K562 (cell line): ENCODE results near the gene MGAT4B.
"Not testable (repeated sequence)": the region's sequence is repeated elsewhere in the genome, so short reads cannot be mapped to it uniquely, and the experiment has no call there.

Source experiments
- CTCF ChIP-seq, 3 experiments: IDR thresholded peaks in 2 of 3; conservative IDR thresholded peaks in 1 of 3; 2 replicates each; pipeline ENCODE4 v1.5.1; 2011 to 2012; ENCODE audit warnings: low read length in 3 of 3, mild to moderate bottlenecking in 3 of 3, control low read depth in 2 of 3, improper control_type of control experiment in 1 of 3, inconsistent platforms in 1 of 3, low read depth in 1 of 3, mixed read lengths in 1 of 3, moderate library complexity in 1 of 3; ENCODE audit not compliant: insufficient read depth in 2 of 3
- CXXC5 ChIP-seq: fragments of 250-450 bp; sonication (Bioruptor Pico); IDR thresholded peaks from 2 replicates; pipeline ENCODE4 v1.8.0; 2022; ENCODE audit warnings: inconsistent platforms, mild to moderate bottlenecking, moderate library complexity
- HMG20A ChIP-seq: fragments of 450-650 bp; formaldehyde crosslinking; conservative IDR thresholded peaks from 2 replicates; pipeline ENCODE4 v1.4.0; 2020; ENCODE audit warnings: mild to moderate bottlenecking, mixed read lengths
- MYBL2 ChIP-seq, 2 experiments: fragments of 450-650 bp in 1 of 2; sonication (generic) in 1 of 2; formaldehyde crosslinking in 1 of 2; IDR thresholded peaks; 2 replicates each; pipeline versions ENCODE4 v1.6.1 to v1.8.1; 2017 to 2022; ENCODE audit warnings: borderline replicate concordance in 1 of 2, inconsistent platforms in 1 of 2, low read depth in 1 of 2, mild to moderate bottlenecking in 1 of 2, missing genetic modification reagents in 1 of 2, moderate library complexity in 1 of 2
- PHTF2 ChIP-seq: fragments of 250-450 bp; sonication (Bioruptor Pico); IDR thresholded peaks from 2 replicates; pipeline ENCODE4 v1.5.0; 2021; ENCODE audit warnings: mild to moderate bottlenecking
- SIN3A ChIP-seq, 2 experiments: fragments of 150-350 bp in 1 of 2; IDR thresholded peaks; 2 replicates each; pipeline ENCODE4 v1.6.1; 2011 to 2016; ENCODE audit warnings: borderline replicate concordance in 2 of 2, low read depth in 2 of 2, low read length in 2 of 2, mild to moderate bottlenecking in 2 of 2, moderate library complexity in 2 of 2; ENCODE audit not compliant: control insufficient read depth in 1 of 2
- TCF7 ChIP-seq: sonication (generic); IDR thresholded peaks from 2 replicates; pipeline ENCODE4 v1.6.1; 2016; ENCODE audit warnings: antibody characterized with exemption, borderline replicate concordance
- ZNF133 ChIP-seq: fragments of 250-450 bp; sonication (Bioruptor Pico); IDR thresholded peaks from 2 replicates; pipeline ENCODE4 v1.4.0; 2020; ENCODE audit warnings: mild to moderate bottlenecking
- ZNF146 ChIP-seq: IDR thresholded peaks from one replicate; pipeline ENCODE4 v1.6.1; 2018; ENCODE audit warnings: missing compliant biosample characterization; ENCODE audit not compliant: unreplicated experiment
- ZNF592 ChIP-seq: fragments of 450-650 bp; IDR thresholded peaks from 2 replicates; pipeline ENCODE4 v1.6.1; 2017; ENCODE audit warnings: antibody characterized with exemption, mild to moderate bottlenecking
- TF ChIP-seq, protein P1 (sequence below): fragments of 250-450 bp; sonication (Bioruptor Pico); IDR thresholded peaks from 2 replicates; pipeline ENCODE4 v1.5.1; 2021; ENCODE audit warnings: mild to moderate bottlenecking
- TF ChIP-seq, protein P2 (sequence below): fragments of 250-450 bp; sonication (Bioruptor Pico); IDR thresholded peaks from 2 replicates; pipeline ENCODE4 v1.5.0; 2020; ENCODE audit warnings: mild to moderate bottlenecking, borderline replicate concordance

DNA sequence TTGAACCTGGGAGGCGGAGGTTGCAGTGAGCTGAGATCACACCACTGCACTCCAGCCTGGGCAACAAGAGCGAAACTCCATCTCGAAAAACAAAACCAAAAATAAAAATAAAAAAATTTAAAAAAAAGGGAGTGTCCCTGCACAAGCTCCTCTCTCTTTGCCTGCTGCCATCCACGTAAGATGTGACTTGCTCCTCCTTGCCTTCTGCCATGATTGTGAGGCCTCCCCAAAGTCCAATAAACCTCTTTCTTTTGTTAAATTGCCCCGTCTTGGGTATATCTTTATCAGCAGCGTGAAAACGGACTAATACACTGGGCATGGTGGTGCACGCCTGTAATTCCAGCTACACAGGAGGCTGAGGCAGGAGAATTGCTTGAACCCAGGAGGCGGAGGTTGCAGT, 17.4 kb downstream of the MGAT4B start:
- not testable (repeated sequence) for TF ChIP-seq SIN3A (IDR thresholded peaks at IDR 0.05; ENCODE audit: borderline replicate concordance in 2 of 2, control insufficient read depth in 1 of 2, low read depth in 2 of 2, low read length in 2 of 2); ZNF592; ZNF146 (CRISPR knock-in tag); PHTF2 (CRISPR knock-in tag); CXXC5 (CRISPR knock-in tag); ZNF133; HMG20A (CRISPR knock-in tag); CTCF (IDR thresholded peaks at IDR 0.05 in 2 of 3, conservative IDR thresholded peaks at IDR 0.05 in 1 of 3; ENCODE audit: insufficient read depth in 2 of 3, low read depth in 1 of 3, low read length in 3 of 3); MYBL2 (IDR thresholded peaks at IDR 0.05; ENCODE audit: low read depth); MYBL2 (CRISPR knock-in tag; IDR thresholded peaks at IDR 0.05; ENCODE audit: borderline replicate concordance); TCF7
- TF ChIP-seq, protein P1, sequence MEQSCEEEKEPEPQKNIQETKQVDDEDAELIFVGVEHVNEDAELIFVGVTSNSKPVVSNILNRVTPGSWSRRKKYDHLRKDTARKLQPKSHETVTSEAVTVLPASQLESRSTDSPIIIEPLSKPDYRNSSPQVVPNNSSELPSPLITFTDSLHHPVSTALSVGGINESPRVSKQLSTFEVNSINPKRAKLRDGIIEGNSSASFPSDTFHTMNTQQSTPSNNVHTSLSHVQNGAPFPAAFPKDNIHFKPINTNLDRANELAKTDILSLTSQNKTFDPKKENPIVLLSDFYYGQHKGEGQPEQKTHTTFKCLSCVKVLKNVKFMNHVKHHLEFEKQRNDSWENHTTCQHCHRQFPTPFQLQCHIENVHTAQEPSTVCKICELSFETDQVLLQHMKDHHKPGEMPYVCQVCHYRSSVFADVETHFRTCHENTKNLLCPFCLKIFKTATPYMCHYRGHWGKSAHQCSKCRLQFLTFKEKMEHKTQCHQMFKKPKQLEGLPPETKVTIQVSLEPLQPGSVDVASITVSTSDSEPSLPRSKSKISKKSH: not testable (repeated sequence)
- TF ChIP-seq, protein P2, sequence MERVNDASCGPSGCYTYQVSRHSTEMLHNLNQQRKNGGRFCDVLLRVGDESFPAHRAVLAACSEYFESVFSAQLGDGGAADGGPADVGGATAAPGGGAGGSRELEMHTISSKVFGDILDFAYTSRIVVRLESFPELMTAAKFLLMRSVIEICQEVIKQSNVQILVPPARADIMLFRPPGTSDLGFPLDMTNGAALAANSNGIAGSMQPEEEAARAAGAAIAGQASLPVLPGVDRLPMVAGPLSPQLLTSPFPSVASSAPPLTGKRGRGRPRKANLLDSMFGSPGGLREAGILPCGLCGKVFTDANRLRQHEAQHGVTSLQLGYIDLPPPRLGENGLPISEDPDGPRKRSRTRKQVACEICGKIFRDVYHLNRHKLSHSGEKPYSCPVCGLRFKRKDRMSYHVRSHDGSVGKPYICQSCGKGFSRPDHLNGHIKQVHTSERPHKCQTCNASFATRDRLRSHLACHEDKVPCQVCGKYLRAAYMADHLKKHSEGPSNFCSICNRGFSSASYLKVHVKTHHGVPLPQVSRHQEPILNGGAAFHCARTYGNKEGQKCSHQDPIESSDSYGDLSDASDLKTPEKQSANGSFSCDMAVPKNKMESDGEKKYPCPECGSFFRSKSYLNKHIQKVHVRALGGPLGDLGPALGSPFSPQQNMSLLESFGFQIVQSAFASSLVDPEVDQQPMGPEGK (CRISPR knock-in tag): not testable (repeated sequence)
